Bronchial epithelial cell (primary cell): ENCODE measurements around the gene CENPS. TPM values are rescaled to one million over a fixed set of nuclear protein-coding genes. Genes with fewer than 3 reads are reported as not detected.

Experiments used
- DNase-seq: peaks from one replicate; pipeline ENCODE4 v3.0.0-alpha.2; 2010; ENCODE audit warnings: low read depth
- FAIRE-seq: peaks from 2 replicates; lab custom pipeline; 2011; peaks lifted over from hg19 to GRCh38; lab: Jason Lieb, UNC
- H3K27me3 ChIP-seq: 2 replicates; pipeline ENCODE4 v1.5.1; 2011; ENCODE audit warnings: low read length; ENCODE audit not compliant: control insufficient read depth, insufficient read depth
- H3K36me3 ChIP-seq: 2 replicates; pipeline ENCODE4 v1.5.1; 2011; ENCODE audit warnings: low read length; ENCODE audit not compliant: control insufficient read depth, insufficient read depth
- H3K4me3 ChIP-seq: 2 replicates; pipeline ENCODE4 v1.5.1; 2011; ENCODE audit warnings: mild to moderate bottlenecking, low read depth, low read length, control low read depth
- total RNA-seq: library from RNA; depleted of rRNA; stranded (reverse); fragments of >200 nt; gene quantifications from 2 replicates; pipeline ENCODE4 v1.2.1, GENCODE V29; 2014
- TF ChIP-seq, protein P1 (sequence below): IDR thresholded peaks from 2 replicates; pipeline ENCODE4 v1.5.1; 2011; ENCODE audit warnings: mild to moderate bottlenecking, moderate library complexity, low read length, control low read depth, inconsistent platforms; ENCODE audit not compliant: insufficient read depth, severe bottlenecking

The CENPS gene
- total RNA-seq, 1 donor from 2014 or later, result 8.4 TPM

- Histone ChIP-seq H3K27me3 (no peaks in the 10 kb centered on the region), H3K4me3 (no peak overlapping the region), H3K36me3 (no peaks in the 10 kb centered on the region)
- peak; percentile 81 for DNase-seq
- TF ChIP-seq, protein P1, sequence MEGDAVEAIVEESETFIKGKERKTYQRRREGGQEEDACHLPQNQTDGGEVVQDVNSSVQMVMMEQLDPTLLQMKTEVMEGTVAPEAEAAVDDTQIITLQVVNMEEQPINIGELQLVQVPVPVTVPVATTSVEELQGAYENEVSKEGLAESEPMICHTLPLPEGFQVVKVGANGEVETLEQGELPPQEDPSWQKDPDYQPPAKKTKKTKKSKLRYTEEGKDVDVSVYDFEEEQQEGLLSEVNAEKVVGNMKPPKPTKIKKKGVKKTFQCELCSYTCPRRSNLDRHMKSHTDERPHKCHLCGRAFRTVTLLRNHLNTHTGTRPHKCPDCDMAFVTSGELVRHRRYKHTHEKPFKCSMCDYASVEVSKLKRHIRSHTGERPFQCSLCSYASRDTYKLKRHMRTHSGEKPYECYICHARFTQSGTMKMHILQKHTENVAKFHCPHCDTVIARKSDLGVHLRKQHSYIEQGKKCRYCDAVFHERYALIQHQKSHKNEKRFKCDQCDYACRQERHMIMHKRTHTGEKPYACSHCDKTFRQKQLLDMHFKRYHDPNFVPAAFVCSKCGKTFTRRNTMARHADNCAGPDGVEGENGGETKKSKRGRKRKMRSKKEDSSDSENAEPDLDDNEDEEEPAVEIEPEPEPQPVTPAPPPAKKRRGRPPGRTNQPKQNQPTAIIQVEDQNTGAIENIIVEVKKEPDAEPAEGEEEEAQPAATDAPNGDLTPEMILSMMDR, result no peak
- FAIRE-seq, result peak; percentile 93
Measured at GRCh38 chr1:10387677-10388386, 42.4 kb upstream of the CENPS start.

- Histone ChIP-seq H3K36me3 (no peaks in the 10 kb centered on the region), H3K4me3 (no peak overlapping the region), H3K27me3 (no peaks in the 10 kb centered on the region)
- TF ChIP-seq, protein P1, result no peak
- DNase-seq (peak; percentile 12), FAIRE-seq (no peak)
Measured at GRCh38 chr1:10388387-10388715, 41.9 kb upstream of the CENPS start.

GRCh38 chr1:10389271-10389973, 40.8 kb upstream of the CENPS start:
- DNase-seq (no peak), FAIRE-seq (no peak)
- H3K4me3 ChIP-seq, result no peak overlapping the region
- no peaks in the 10 kb centered on the region for H3K27me3 ChIP-seq
- no peaks in the 10 kb centered on the region for H3K36me3 ChIP-seq
- TF ChIP-seq, protein P1, result no peak

GRCh38 chr1:10396870-10397269, 33.4 kb upstream of the CENPS start:
- no peak for DNase-seq
- Histone ChIP-seq H3K27me3 (no peaks in the 10 kb centered on the region), H3K36me3 (peaks cover 2% of the 10 kb centered on the region), H3K4me3 (no peak overlapping the region)
- FAIRE-seq, result no peak
- TF ChIP-seq, protein P1, result no peak

GRCh38 chr1:10398278-10398733, 31.9 kb upstream of the CENPS start:
- H3K4me3 ChIP-seq, result peak overlapping the region; percentile 97
- DNase-seq (no peak), FAIRE-seq (no peak)
- TF ChIP-seq, protein P1, result no peak
- peaks cover 4% of the 10 kb centered on the region for H3K36me3 ChIP-seq
- H3K27me3 ChIP-seq, result no peaks in the 10 kb centered on the region
